Osteocyte (in vitro differentiated cells): ENCODE measurements around the gene POLN. TPM values are rescaled to one million over a fixed set of nuclear protein-coding genes. Genes with fewer than 3 reads are reported as not detected.

Source experiments
- DNase-seq: peaks from one replicate; pipeline ENCODE4 v3.0.0; 2021; ENCODE audit warnings: mixed read lengths; ENCODE audit not compliant: unreplicated experiment; ENCODE audit errors: extremely low spot score
- H3K27ac Mint-ChIP-seq: one replicate; pipeline ENCODE4 v1.8.0; 2021; ENCODE audit warnings: mild to moderate bottlenecking, mixed read lengths; ENCODE audit not compliant: unreplicated experiment
- H3K27me3 Mint-ChIP-seq: one replicate; pipeline ENCODE4 v1.8.0; 2021; ENCODE audit warnings: mixed read lengths; ENCODE audit not compliant: unreplicated experiment
- H3K36me3 Mint-ChIP-seq: one replicate; pipeline ENCODE4 v1.8.0; 2021; ENCODE audit warnings: mixed read lengths; ENCODE audit not compliant: unreplicated experiment
- H3K4me1 Mint-ChIP-seq: one replicate; pipeline ENCODE4 v1.8.0; 2021; ENCODE audit warnings: mixed read lengths; ENCODE audit not compliant: unreplicated experiment
- H3K4me3 Mint-ChIP-seq: one replicate; pipeline ENCODE4 v1.8.0; 2021; ENCODE audit warnings: mild to moderate bottlenecking, moderate library complexity, mixed read lengths; ENCODE audit not compliant: unreplicated experiment
- H3K9me3 Mint-ChIP-seq: one replicate; pipeline ENCODE4 v1.8.0; 2021; ENCODE audit warnings: mixed read lengths; ENCODE audit not compliant: unreplicated experiment
- CTCF ChIP-seq: fragments of 200-600 bp; sonication (generic); IDR thresholded peaks from 2 replicates; pipeline ENCODE4 v1.5.0; 2021; ENCODE audit warnings: antibody characterized with exemption, mild to moderate bottlenecking, moderate library complexity
- total RNA-seq: library from RNA; stranded (reverse); gene quantifications from 2 replicates; pipeline ENCODE4 v1.2.1, GENCODE V29; 2021

Gene POLN
- total RNA-seq, 1 donor from 2014 or later, result 4.2 TPM

GRCh38 chr4:2159931-2160330 is 82.0 kb downstream of the POLN start:
- Mint-ChIP-seq H3K27ac (no peak overlapping the region), H3K27me3 (no peaks in the 10 kb centered on the region), H3K9me3 (no peaks in the 10 kb centered on the region), H3K4me1 (no peaks in the 10 kb centered on the region), H3K4me3 (no peak overlapping the region), H3K36me3 (peaks cover 3% of the 10 kb centered on the region)
- no peak for DNase-seq
- no peak for TF ChIP-seq CTCF

GRCh38 chr4:2155246-2155645 is 86.7 kb downstream of the POLN start:
- Mint-ChIP-seq H3K4me3 (no peak overlapping the region), H3K27ac (no peak overlapping the region), H3K4me1 (no peaks in the 10 kb centered on the region), H3K27me3 (no peaks in the 10 kb centered on the region), H3K9me3 (no peaks in the 10 kb centered on the region), H3K36me3 (peaks cover 3% of the 10 kb centered on the region)
- DNase-seq, result no peak
- TF ChIP-seq CTCF, result no peak

GRCh38 chr4:2154215-2154740 is 87.6 kb downstream of the POLN start:
- Mint-ChIP-seq H3K4me1 (no peaks in the 10 kb centered on the region), H3K4me3 (no peak overlapping the region), H3K27me3 (no peaks in the 10 kb centered on the region), H3K27ac (no peak overlapping the region), H3K36me3 (peaks cover 3% of the 10 kb centered on the region), H3K9me3 (no peaks in the 10 kb centered on the region)
- TF ChIP-seq CTCF, result no peak
- DNase-seq, result no peak

GRCh38 chr4:2151544-2151943 is 90.4 kb downstream of the POLN start:
- Mint-ChIP-seq H3K9me3 (no peaks in the 10 kb centered on the region), H3K36me3 (peaks cover 3% of the 10 kb centered on the region), H3K27me3 (no peaks in the 10 kb centered on the region), H3K27ac (no peak overlapping the region), H3K4me3 (no peak overlapping the region), H3K4me1 (no peaks in the 10 kb centered on the region)
- DNase-seq, result no peak
- no peak for TF ChIP-seq CTCF

- H3K27ac Mint-ChIP-seq, result no peak overlapping the region
- H3K9me3 Mint-ChIP-seq, result no peaks in the 10 kb centered on the region
- no peaks in the 10 kb centered on the region for H3K4me1 Mint-ChIP-seq
- H3K27me3 Mint-ChIP-seq, result no peaks in the 10 kb centered on the region
- H3K4me3 Mint-ChIP-seq, result no peak overlapping the region
- DNase-seq, result no peak
- H3K36me3 Mint-ChIP-seq, result peaks cover 3% of the 10 kb centered on the region
- TF ChIP-seq CTCF, result no peak
These were observed 91.8 kb downstream of the POLN start for GRCh38 chr4:2150076-2150475.
